Measurements from ENCODE around the gene SLC25A14. TPM values are rescaled to one million over a fixed set of nuclear protein-coding genes. Genes with fewer than 3 reads are reported as not detected.

The SLC25A14 gene
- total RNA-seq, 1 donor from 2014 or later = 6.1 TPM

- intact Hi-C loops (cut with DNase I) = no loop called here
- no peak overlapping the region for H3K27ac ChIP-seq
Measured at GRCh38 chrX:130416785-130417184, 77.1 kb downstream of the SLC25A14 start.

DNA sequence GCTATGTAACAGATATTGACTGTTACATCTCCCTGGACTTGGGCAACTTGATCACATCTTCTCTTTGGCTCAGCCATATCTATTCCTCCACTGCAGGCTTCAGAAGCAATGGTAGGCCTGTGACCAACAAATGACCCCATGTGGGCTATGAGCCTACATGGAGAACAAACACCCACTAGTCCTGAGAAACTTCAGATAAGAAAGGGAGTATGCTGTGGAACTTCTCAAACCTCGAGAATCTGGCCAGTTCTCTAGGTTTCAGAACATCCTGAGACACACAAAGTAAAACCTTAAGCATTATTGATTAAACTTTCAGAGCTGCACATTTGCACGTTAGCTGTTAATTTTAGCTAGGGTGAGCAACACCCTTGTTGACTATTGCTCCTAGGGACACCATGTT lies 78.3 kb downstream of the SLC25A14 start:
- no peaks in the 10 kb centered on the region for H3K9me3 ChIP-seq
- no peak overlapping the region for H3K4me3 ChIP-seq
- H3K4me1 ChIP-seq = no peaks in the 10 kb centered on the region
- no peaks in the 10 kb centered on the region for H3K36me3 ChIP-seq
- H3K27ac ChIP-seq = no peak overlapping the region
- no peak for TF ChIP-seq CTCF (IDR thresholded peaks at IDR 0.05)
- TF ChIP-seq POLR2AphosphoS5 (IDR thresholded peaks at IDR 0.05; ENCODE audit: insufficient read depth in 1 of 2, low read depth in 1 of 2) = no peak
- no peak for TF ChIP-seq POLR2A (IDR thresholded peaks at IDR 0.05)
- H3K27me3 ChIP-seq = no peaks in the 10 kb centered on the region
- DNase-seq (ENCODE audit: extremely low spot score in 2 of 2) = no peak
- intact Hi-C loops (cut with DNase I) = no loop called here

More at GRCh38 chrX:130416785-130417184, 77.1 kb downstream of the SLC25A14 start:
- DNase-seq (ENCODE audit: extremely low spot score in 2 of 2) = no peak
- H3K4me3 ChIP-seq = no peak overlapping the region
- H3K9me3 ChIP-seq = no peaks in the 10 kb centered on the region
- H3K4me1 ChIP-seq = no peaks in the 10 kb centered on the region
- no peak for TF ChIP-seq POLR2A (IDR thresholded peaks at IDR 0.05)
- no peak for TF ChIP-seq POLR2AphosphoS5 (IDR thresholded peaks at IDR 0.05; ENCODE audit: insufficient read depth in 1 of 2, low read depth in 1 of 2)
- TF ChIP-seq CTCF (IDR thresholded peaks at IDR 0.05) = no peak
- no peaks in the 10 kb centered on the region for H3K27me3 ChIP-seq
- H3K36me3 ChIP-seq = no peaks in the 10 kb centered on the region

DNA sequence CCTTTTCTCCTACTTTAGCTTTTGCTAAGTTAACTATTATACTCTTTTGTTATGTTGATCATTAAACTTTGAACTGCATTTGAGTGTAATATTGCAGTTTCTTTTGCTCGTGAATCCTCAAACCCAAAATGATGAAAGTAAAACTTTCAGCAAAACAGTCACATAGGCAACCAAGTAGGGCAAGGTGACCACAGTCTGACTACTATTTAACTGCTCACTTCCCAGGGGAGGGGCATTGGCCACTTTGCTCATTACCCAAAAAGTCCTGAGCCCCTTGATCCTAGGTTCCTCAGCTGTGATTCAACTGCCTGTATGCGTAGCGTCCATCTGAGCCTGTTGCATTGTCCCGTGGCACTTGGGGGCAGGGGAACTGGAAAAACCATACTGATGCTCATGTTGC lies 79.0 kb downstream of the SLC25A14 start:
- Histone ChIP-seq H3K27ac (no peak overlapping the region), H3K36me3 (no peaks in the 10 kb centered on the region), H3K4me1 (no peaks in the 10 kb centered on the region), H3K4me3 (no peak overlapping the region), H3K27me3 (no peaks in the 10 kb centered on the region), H3K9me3 (no peaks in the 10 kb centered on the region)
- intact Hi-C loops (cut with DNase I) = no loop called here
- no peak for TF ChIP-seq POLR2AphosphoS5 (IDR thresholded peaks at IDR 0.05; ENCODE audit: insufficient read depth in 1 of 2, low read depth in 1 of 2)
- no peak for TF ChIP-seq CTCF (IDR thresholded peaks at IDR 0.05)
- no peak for TF ChIP-seq POLR2A (IDR thresholded peaks at IDR 0.05)
- no peak for DNase-seq (ENCODE audit: extremely low spot score in 2 of 2)

DNA sequence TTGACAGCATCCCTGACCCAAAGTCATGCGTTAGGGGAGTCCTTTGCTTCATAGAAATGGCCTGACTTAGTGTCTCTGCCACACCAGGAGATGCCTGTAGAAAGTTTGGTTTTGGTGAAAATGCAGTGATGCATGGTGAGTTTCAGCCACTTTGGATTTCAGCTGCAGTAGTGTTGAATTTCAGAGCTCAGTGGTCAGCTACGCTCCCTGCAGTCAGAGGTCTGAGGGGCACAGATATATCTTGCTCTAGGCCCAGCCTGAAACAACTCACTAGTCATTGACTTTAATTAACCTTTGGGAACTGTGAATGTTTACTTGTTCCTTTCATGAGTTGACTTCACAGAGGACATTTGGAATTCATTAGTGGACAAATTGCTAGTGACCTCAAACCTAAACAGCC lies 79.5 kb downstream of the SLC25A14 start:
- Histone ChIP-seq H3K4me3 (no peak overlapping the region), H3K4me1 (no peaks in the 10 kb centered on the region), H3K36me3 (no peaks in the 10 kb centered on the region), H3K27ac (no peak overlapping the region), H3K27me3 (no peaks in the 10 kb centered on the region), H3K9me3 (no peaks in the 10 kb centered on the region)
- no peak for TF ChIP-seq POLR2A (IDR thresholded peaks at IDR 0.05)
- no peak for TF ChIP-seq POLR2AphosphoS5 (IDR thresholded peaks at IDR 0.05; ENCODE audit: insufficient read depth in 1 of 2, low read depth in 1 of 2)
- TF ChIP-seq CTCF (IDR thresholded peaks at IDR 0.05) = no peak
- intact Hi-C loops (cut with DNase I) = no loop called here
- DNase-seq (ENCODE audit: extremely low spot score in 2 of 2) = no peak

Small RNAs within 50 kb of the gene (small RNA-seq; reads per million reads assigned to genes)
- gene AL035423.1 = not detected
- gene RNU6-1130P = not detected

Other genes starting within 250 kb of the SLC25A14 start
- gene ELF4, start 229.4 kb upstream of the SLC25A14 start, total RNA-seq = 14.7 TPM
- gene AIFM1, start 174.1 kb upstream of the SLC25A14 start, total RNA-seq = 14.2 TPM
- 0.98 TPM for gene RAB33A, start 168.0 kb upstream of the SLC25A14 start, total RNA-seq
- 4.2 TPM for gene ZNF280C, start 71.0 kb upstream of the SLC25A14 start, total RNA-seq
- gene GPR119, start 45.8 kb downstream of the SLC25A14 start, total RNA-seq = not detected
- 12.8 TPM for gene RBMX2, start 62.1 kb downstream of the SLC25A14 start, total RNA-seq

Data from vagina (tissue), 2 donors.